BJ (cell line): ENCODE measurements around the gene TLR3. TPM values are rescaled to one million over a fixed set of nuclear protein-coding genes. Genes with fewer than 3 reads are reported as not detected.
A peak's percentile ranks its signal among the peaks of the same experiment; 100 is the strongest.
"Not testable (repeated sequence)": the region's sequence is repeated elsewhere in the genome, so short reads cannot be mapped to it uniquely, and the experiment has no call there.

Experiments
- CTCF ChIA-PET: fragments of 350-600 bp; formaldehyde crosslinking; extraction: SDS; loops from one replicate; lab custom pipeline; 2021; ENCODE audit warnings: antibody characterized with exemption, inconsistent platforms; lab: Yijun Ruan, JAX
- POLR2A ChIA-PET: fragments of 300-600 bp; sonication (Branson Sonifier 250); formaldehyde crosslinking; extraction: SDS; loops from one replicate; lab custom pipeline; 2021; ENCODE audit warnings: antibody characterized with exemption; lab: Charles Lee
- DNase-seq: peaks from one replicate; pipeline ENCODE4 v3.0.0-alpha.2; 2011; ENCODE audit warnings: low read depth
- H3K27me3 ChIP-seq: 2 replicates; pipeline ENCODE4 v1.6.0; 2011; ENCODE audit warnings: low read length; ENCODE audit not compliant: control insufficient read depth, insufficient read depth
- H3K36me3 ChIP-seq: 2 replicates; pipeline ENCODE4 v1.5.1; 2011; ENCODE audit warnings: low read length; ENCODE audit not compliant: control insufficient read depth, insufficient read depth
- H3K4me3 ChIP-seq: 2 replicates; pipeline ENCODE4 v1.5.1; 2011; ENCODE audit warnings: low read depth, mild to moderate bottlenecking, control low read depth, low read length
- CTCF ChIP-seq: IDR thresholded peaks from 2 replicates; pipeline ENCODE4 v1.5.1; 2011; ENCODE audit warnings: low read depth, mild to moderate bottlenecking, control low read depth, inconsistent platforms, low read length, moderate library complexity; ENCODE audit not compliant: insufficient read depth
- polyA plus RNA-seq: library from polyadenylated mRNA; depleted of rRNA; stranded (reverse); fragments of >200 nt; gene quantifications from 2 replicates; pipeline ENCODE4 v1.2.3, GENCODE V29; 2011

Gene TLR3
- polyA plus RNA-seq, 1 experiment = 0.44 TPM

GRCh38 chr4:186036976-186037581 is 31.9 kb upstream of the TLR3 start:
- no peak for DNase-seq
- Histone ChIP-seq H3K4me3 (no peak overlapping the region), H3K36me3 (no peaks in the 10 kb centered on the region), H3K27me3 (peaks cover 5% of the 10 kb centered on the region; the same call in 1 of the 2 replicates)
- TF ChIP-seq CTCF = no peak
- CTCF ChIA-PET = interaction anchor here (0.6 to 5.5 kb wide), 16 partner anchors 11 to 1000 kb away, joined by 3 to 62 read pairs (median 4); partner anchors contain the start of genes TLR3 and UFSP2
- POLR2A ChIA-PET = no interaction called here

- TF ChIP-seq CTCF = peak; percentile 69
- POLR2A ChIA-PET = no interaction called here
- peaks cover 5% of the 10 kb centered on the region; the same call in 1 of the 2 replicates for H3K27me3 ChIP-seq
- CTCF ChIA-PET = interaction anchor here (0.6 to 5.5 kb wide), 36 partner anchors 8 to 1001 kb away, joined by 3 to 62 read pairs (median 3); partner anchors contain the start of genes TLR3 and UFSP2
- DNase-seq = peak; percentile 48
- H3K36me3 ChIP-seq = no peaks in the 10 kb centered on the region
- no peak overlapping the region for H3K4me3 ChIP-seq
Measured at GRCh38 chr4:186037692-186038658, 31.0 kb upstream of the TLR3 start.

GRCh38 chr4:186039697-186040096 is 29.3 kb upstream of the TLR3 start:
- TF ChIP-seq CTCF = no peak
- ChIA-PET POLR2A (no interaction called here), CTCF (interaction anchor here (0.7 to 5.5 kb wide), 7 partner anchors 12 to 1000 kb away, joined by 3 to 62 read pairs (median 4); no protein-coding TSS in a partner anchor)
- Histone ChIP-seq H3K27me3 (peaks cover 5% of the 10 kb centered on the region; the same call in 1 of the 2 replicates), H3K4me3 (no peak overlapping the region), H3K36me3 (no peaks in the 10 kb centered on the region)
- DNase-seq = no peak

- Histone ChIP-seq H3K27me3 (peaks cover 5% of the 10 kb centered on the region; the same call in 1 of the 2 replicates), H3K4me3 (no peak overlapping the region), H3K36me3 (no peaks in the 10 kb centered on the region)
- POLR2A ChIA-PET = no interaction called here
- CTCF ChIA-PET = interaction anchor here (0.9 to 5.5 kb wide), 4 partner anchors 12 to 1001 kb away, joined by 4 to 62 read pairs (median 18); no protein-coding TSS in a partner anchor
- TF ChIP-seq CTCF = no peak
- no peak for DNase-seq
Measured at GRCh38 chr4:186040316-186040715, 28.6 kb upstream of the TLR3 start.

GRCh38 chr4:186047501-186047900 is 21.5 kb upstream of the TLR3 start:
- DNase-seq, H3K36me3 ChIP-seq, CTCF ChIA-PET, H3K27me3 ChIP-seq, H3K4me3 ChIP-seq, POLR2A ChIA-PET: not testable (repeated sequence)

- POLR2A ChIA-PET, DNase-seq, CTCF ChIA-PET, H3K27me3 ChIP-seq, H3K36me3 ChIP-seq, H3K4me3 ChIP-seq: not testable (repeated sequence)
Measured at GRCh38 chr4:186050135-186050534, 18.8 kb upstream of the TLR3 start.
